Measurements from ENCODE around the gene NXPH2.

Gene NXPH2

GRCh38 chr2:138766464-138766863 lies 13.7 kb downstream of the NXPH2 start:
- DNase-seq (ENCODE audit: low read depth, low spot score), result no peak
- H3K4me3 ChIP-seq (ENCODE audit: low read depth, low read length), result no peak overlapping the region
- CTCF ChIA-PET, result no interaction called here
- POLR2A ChIA-PET, result no interaction called here
- TF ChIP-seq CTCF (IDR thresholded peaks at IDR 0.05; ENCODE audit: insufficient read depth, low read length, missing control alignments), result no peak

- no peak overlapping the region for H3K4me3 ChIP-seq (ENCODE audit: low read depth, low read length)
- TF ChIP-seq CTCF (IDR thresholded peaks at IDR 0.05; ENCODE audit: insufficient read depth, low read length, missing control alignments), result no peak
- ChIA-PET CTCF (no interaction called here), POLR2A (no interaction called here)
- DNase-seq (ENCODE audit: low read depth, low spot score), result no peak
These were observed 16.2 kb downstream of the NXPH2 start for GRCh38 chr2:138763971-138764370.

- no peak for TF ChIP-seq CTCF (IDR thresholded peaks at IDR 0.05; ENCODE audit: insufficient read depth, low read length, missing control alignments)
- DNase-seq (ENCODE audit: low read depth, low spot score), result no peak
- CTCF ChIA-PET, result no interaction called here
- POLR2A ChIA-PET, result no interaction called here
- no peak overlapping the region for H3K4me3 ChIP-seq (ENCODE audit: low read depth, low read length)
These were observed 17.7 kb downstream of the NXPH2 start for GRCh38 chr2:138762533-138762932.

- no peak overlapping the region for H3K4me3 ChIP-seq (ENCODE audit: low read depth, low read length)
- ChIA-PET CTCF (no interaction called here), POLR2A (no interaction called here)
- no peak for DNase-seq (ENCODE audit: low read depth, low spot score)
- TF ChIP-seq CTCF (IDR thresholded peaks at IDR 0.05; ENCODE audit: insufficient read depth, low read length, missing control alignments), result no peak
These were observed 19.5 kb downstream of the NXPH2 start for GRCh38 chr2:138760676-138761075.

GRCh38 chr2:138757384-138757783 lies 22.8 kb downstream of the NXPH2 start:
- no peak for TF ChIP-seq CTCF (IDR thresholded peaks at IDR 0.05; ENCODE audit: insufficient read depth, low read length, missing control alignments)
- no peak for DNase-seq (ENCODE audit: low read depth, low spot score)
- no peak overlapping the region for H3K4me3 ChIP-seq (ENCODE audit: low read depth, low read length)
- CTCF ChIA-PET, result no interaction called here
- POLR2A ChIA-PET, result no interaction called here

- POLR2A ChIA-PET, result no interaction called here
- no peak for DNase-seq (ENCODE audit: low read depth, low spot score)
- no peak overlapping the region for H3K4me3 ChIP-seq (ENCODE audit: low read depth, low read length)
- CTCF ChIA-PET, result no interaction called here
- TF ChIP-seq CTCF (IDR thresholded peaks at IDR 0.05; ENCODE audit: insufficient read depth, low read length, missing control alignments), result no peak
These were observed 27.8 kb downstream of the NXPH2 start for GRCh38 chr2:138752197-138752956.

Data from AG04449 (cell line).